GM21390 (cell line): Measurements from ENCODE around the gene HDLBP.

Experiments used
- ATAC-seq: cut with Tn5 transposase; IDR thresholded peaks from one replicate; pipeline ENCODE4 v1.9.1; 2021; ENCODE audit not compliant: unreplicated experiment

Gene HDLBP

GRCh38 chr2:241177526-241178334 lies 137.7 kb downstream of the HDLBP start:
- no peak for ATAC-seq
